Neural progenitor cell (in vitro differentiated cells): ENCODE data around the gene KLF11.

ENCODE experiments used
- EZH2phosphoT487 ChIP-seq: fragments of 200-600 bp; sonication (generic); IDR thresholded peaks from 2 replicates; pipeline ENCODE4 v1.6.1; 2017; ENCODE audit warnings: antibody characterized with exemption
- TF ChIP-seq, protein P1 (sequence below): fragments of 200-600 bp; sonication (generic); IDR thresholded peaks from 2 replicates; pipeline ENCODE4 v1.5.1; 2017; ENCODE audit warnings: antibody characterized with exemption, mild to moderate bottlenecking

DNA sequence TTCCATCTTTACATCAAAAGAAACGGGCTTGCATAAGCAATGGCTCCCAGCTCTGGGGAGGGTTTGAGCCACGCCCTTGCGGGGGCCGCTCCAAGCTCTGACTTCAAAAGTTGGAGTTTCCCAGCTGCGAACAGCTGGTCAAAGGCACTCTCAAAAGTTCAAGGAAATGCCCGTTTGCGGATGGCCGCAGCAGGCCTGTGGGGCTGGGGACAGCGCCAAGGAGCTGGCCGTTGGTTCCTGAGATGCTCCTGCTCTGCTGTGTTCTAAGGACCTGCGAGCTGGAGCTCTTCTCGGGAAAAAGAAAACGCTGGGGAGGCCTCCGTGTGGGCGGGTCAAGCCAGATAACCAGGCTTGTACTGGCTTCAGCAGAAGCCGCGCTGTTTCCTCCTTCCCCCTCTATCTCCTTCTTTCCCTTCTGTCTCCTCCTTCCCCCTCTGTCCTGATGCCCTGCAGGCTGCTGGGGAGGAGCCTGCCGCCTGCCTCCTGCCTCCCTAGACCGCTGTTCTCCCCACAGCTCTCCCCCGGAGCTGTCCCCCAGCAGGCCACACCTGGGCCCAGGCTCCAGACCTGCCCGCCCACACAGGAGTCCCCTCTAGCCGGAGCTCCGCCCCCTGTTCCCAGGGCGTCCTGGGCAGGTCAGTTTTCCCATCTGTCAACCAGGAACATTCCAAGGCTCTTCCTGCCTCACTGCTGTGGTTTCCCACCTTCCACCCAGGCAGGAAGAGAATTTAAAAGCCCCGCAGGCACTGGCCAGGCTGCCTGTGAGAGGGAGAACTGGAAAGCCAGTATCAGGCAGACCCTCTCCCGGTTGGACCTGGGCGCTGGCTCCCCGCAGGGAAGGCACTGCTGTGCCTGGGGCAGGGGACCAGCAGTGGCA, 14.1 kb downstream of the KLF11 start:
- TF ChIP-seq, protein P1, sequence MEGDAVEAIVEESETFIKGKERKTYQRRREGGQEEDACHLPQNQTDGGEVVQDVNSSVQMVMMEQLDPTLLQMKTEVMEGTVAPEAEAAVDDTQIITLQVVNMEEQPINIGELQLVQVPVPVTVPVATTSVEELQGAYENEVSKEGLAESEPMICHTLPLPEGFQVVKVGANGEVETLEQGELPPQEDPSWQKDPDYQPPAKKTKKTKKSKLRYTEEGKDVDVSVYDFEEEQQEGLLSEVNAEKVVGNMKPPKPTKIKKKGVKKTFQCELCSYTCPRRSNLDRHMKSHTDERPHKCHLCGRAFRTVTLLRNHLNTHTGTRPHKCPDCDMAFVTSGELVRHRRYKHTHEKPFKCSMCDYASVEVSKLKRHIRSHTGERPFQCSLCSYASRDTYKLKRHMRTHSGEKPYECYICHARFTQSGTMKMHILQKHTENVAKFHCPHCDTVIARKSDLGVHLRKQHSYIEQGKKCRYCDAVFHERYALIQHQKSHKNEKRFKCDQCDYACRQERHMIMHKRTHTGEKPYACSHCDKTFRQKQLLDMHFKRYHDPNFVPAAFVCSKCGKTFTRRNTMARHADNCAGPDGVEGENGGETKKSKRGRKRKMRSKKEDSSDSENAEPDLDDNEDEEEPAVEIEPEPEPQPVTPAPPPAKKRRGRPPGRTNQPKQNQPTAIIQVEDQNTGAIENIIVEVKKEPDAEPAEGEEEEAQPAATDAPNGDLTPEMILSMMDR: no peak
- TF ChIP-seq EZH2phosphoT487: no peak
